Skin of body (tissue), 2 donors: ENCODE data around the gene SELENOV. TPM values are rescaled to one million over a fixed set of nuclear protein-coding genes. Genes with fewer than 3 reads are reported as not detected.

Experiments used
- DNase-seq: peaks from one replicate; lab custom pipeline; 2025; lab: John Stamatoyannopoulos, UW
- total RNA-seq: library from RNA; depleted of rRNA; stranded (reverse); fragments of >200 nt; gene quantifications from one replicate; pipeline ENCODE4 v1.2.3, GENCODE V29; 2014

The SELENOV gene
- total RNA-seq, 1 donor from 2014 or later = not detected

GRCh38 chr19:39518975-39519374 is 4.0 kb downstream of the SELENOV start:
- no peak for DNase-seq

DNA sequence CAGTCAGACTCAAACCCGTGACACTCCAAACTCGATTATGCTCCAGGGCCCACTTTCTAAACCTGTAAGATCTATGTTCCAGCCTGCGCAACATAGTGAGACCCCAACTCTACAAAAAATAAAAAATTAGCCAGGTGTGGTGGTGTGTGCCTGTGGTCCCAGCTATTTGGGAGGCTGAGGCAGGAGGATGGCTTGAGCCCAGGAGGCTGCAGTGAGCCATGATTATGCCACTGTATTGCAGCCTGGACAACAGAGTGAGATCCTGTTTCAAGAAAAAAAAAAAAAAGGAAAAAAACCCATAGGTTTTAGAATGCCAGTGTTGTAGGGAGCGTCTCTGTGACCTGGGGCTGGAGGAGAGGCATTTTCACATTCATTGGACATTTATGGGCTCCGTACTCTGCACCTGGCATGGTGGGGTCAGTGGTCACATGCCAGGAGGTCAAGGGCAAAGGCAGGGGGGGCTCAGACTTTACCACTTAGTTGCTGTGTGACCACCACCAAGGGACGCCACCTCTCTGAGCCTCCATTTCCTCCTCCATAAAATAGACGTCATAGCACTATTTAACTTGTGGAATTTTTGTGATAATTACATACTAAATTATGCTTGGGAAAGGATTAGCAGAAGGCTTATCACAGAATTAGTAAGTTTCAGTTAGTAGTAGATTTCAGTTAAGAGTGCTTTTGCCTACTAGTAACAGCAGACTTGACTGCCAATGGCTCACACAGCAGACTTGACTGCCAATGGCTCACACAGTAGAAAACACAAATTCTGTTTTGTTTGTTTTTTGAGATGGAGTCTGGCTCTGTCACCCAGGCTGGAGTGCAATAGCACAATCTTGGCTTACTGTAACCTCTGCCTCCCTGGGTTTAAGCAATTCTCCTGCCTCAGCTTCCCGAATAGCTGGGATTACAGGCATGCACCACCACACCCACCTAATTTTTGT is 5.9 kb downstream of the SELENOV start:
- no peak for DNase-seq

GRCh38 chr19:39524495-39524894 is 9.6 kb downstream of the SELENOV start:
- DNase-seq = no peak

- DNase-seq = no peak
Measured at GRCh38 chr19:39525205-39525604, 10.3 kb downstream of the SELENOV start.

GRCh38 chr19:39531834-39532232 is 16.9 kb downstream of the SELENOV start:
- no peak for DNase-seq

- peak; percentile 98 for DNase-seq
Measured at GRCh38 chr19:39532233-39533002, 17.5 kb downstream of the SELENOV start, which contains the start of gene EID2B. EID2B (minus strand) TSS chr19:39532852; CDS start chr19:39532802, 50 bp downstream.

GRCh38 chr19:39533003-39533512 is 18.1 kb downstream of the SELENOV start:
- DNase-seq = no peak

GRCh38 chr19:39533791-39534190 is 18.9 kb downstream of the SELENOV start:
- DNase-seq = no peak

GRCh38 chr19:39539165-39539517 is 24.2 kb downstream of the SELENOV start:
- no peak for DNase-seq

DNA sequence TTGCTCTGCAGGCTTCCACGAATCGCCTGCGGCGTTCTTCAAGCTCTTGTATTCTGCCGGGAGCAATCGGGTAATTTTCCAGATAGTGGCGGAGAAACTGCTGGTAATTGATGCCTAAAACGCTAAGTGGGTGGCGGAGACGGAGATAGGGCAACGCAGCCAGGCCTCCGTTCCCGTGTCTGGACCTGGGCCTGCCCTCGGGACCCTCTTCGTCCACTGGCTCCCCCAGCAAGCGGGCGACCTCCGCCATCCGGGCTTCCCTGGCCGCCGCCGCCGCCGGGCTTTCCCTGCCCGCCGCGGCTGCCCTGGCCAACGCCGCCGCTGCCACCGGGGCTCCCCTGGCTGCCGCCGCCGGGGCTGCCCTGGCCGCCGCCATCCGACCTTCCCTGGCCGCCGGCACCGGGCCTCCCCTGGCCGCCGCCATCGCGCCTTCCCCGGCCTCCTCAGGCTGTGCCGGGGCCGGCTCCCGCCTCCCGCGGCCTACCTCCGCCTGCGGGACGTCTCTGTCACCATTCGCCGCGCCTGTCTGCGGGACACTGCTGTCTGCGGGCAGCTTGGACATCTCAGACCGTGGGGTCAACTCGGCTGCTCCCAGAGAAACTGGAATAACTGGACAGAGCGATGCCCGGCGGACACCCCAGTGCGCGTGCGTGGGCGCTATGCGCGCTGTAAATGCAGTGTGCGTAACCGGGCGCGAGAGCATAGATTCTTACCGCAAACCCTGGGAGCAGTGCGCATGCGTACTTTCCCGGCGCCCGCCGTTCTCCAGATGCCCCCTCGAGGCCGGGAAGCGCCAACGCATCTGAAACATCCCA is 24.8 kb downstream of the SELENOV start, which contains the start of gene EID2:
Gene EID2 (minus strand): TSS at position 644 of the 815 bp plus-strand sequence. CDS start 82 bp downstream, at position 562.
- DNase-seq = peak; percentile 97

GRCh38 chr19:39540333-39540673 is 25.4 kb downstream of the SELENOV start:
- DNase-seq = no peak

- no peak for DNase-seq
Measured at GRCh38 chr19:39542206-39542605, 27.3 kb downstream of the SELENOV start.

DNA sequence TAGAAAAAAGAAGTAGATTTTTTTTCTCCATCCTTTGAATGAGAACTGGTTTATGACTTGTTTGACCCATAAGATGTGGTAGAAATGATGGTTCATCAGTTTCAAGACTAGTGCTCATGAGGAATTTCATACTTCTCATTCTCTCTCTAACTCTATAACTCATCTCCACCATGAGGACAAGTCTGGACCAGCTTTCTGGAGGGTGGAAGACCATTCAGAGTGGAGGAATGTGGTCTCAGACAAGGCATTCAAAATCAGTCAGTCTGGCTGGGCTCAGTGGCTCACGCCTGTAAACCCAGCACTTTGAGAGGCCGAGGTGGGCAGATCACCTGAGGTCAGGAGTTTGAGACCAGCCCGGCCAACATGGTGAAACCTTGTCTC is 28.5 kb downstream of the SELENOV start:
- no peak for DNase-seq

GRCh38 chr19:39544226-39544903 is 29.4 kb downstream of the SELENOV start:
- DNase-seq = no peak

DNA sequence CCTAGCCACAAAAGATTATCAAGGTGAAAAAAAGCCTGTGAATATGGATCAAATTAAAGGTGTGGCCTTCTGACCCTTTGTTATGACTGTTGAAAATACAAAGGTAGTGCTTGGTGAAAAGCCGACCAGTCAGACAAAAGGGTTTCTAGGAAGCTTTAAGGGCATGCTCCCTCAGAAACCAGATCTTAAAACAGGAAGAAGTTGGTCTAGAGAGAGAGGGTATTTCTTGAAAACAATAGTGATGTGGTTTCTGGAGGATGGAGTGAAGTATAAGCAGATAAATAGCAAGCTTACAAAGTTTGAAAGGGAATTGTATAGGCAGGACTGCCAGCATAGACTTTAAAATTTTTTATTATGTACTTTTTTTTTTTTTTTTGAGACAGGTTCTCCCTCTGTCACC is 30.0 kb downstream of the SELENOV start:
- DNase-seq = no peak

DNA sequence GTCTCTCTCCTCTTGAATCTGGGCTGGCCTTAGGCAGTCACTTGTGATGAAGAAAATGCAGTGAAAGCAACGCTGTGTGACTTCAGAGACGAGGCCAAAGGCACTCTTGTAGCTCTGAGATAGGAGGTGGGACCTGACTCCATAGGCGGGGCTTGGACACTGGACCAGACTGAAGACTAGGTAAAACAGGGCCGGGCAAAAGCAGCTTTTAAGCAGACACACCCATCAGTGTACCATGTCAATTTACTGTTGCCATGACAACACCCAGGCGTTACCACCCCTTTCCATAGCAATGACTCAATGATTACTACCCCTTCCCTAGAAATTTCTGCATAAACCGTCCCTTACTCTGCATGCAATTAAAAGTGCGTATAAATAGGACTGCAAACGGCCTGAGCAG is 31.7 kb downstream of the SELENOV start:
- no peak for DNase-seq

DNA sequence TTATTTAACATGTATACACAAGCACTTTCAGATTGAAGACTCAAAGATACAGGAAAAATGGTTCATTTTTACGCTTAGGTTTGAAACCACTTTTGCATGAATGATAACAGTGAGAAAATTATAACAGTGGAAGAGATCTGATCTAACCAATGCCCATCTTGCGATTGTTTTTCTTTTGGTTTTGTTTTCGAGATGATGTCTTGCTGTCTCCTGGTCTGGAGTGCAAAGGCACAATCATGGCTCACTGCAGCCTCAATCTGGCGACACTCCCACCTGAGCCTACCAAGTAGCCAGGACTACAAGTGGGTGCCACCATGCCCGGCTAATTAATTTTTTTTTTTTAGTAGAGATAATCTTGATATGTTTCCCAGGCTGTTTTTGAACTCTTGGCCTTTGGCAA is 35.3 kb downstream of the SELENOV start:
- no peak for DNase-seq

GRCh38 chr19:39553082-39553652 is 38.2 kb downstream of the SELENOV start:
- no peak for DNase-seq

- no peak for DNase-seq
Measured at GRCh38 chr19:39554701-39555311, 39.9 kb downstream of the SELENOV start.

GRCh38 chr19:39555883-39556282 is 40.9 kb downstream of the SELENOV start:
- DNase-seq = no peak
